ENCODE results near the gene ZNF543.

Gene ZNF543

DNA sequence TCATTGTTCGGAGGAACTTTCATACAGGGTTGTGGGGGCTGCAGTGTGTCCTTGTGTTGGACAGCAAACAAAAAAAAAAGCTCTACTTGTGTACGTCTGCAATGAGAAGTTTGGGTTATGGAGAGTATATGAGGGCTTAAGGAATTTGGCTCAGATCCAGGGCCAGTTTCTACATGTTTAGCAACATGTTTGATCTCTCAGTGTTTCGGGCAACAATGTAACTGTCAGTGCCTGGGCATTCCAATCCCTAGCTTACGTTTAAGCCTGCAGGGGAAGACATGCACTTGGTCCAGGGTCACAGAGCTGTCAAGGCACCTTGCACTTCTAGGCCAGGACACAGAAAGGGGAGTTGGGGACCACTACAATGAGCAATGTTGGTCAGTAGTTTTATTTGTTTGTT is 13.9 kb downstream of the ZNF543 start:
- CTCF ChIA-PET, result interaction anchor here (0.8 to 1.7 kb wide), 2 partner anchors 10 to 23 kb away, joined by 3 to 4 read pairs; no protein-coding TSS in a partner anchor
- no peak for DNase-seq (ENCODE audit: extremely low spot score)

DNA sequence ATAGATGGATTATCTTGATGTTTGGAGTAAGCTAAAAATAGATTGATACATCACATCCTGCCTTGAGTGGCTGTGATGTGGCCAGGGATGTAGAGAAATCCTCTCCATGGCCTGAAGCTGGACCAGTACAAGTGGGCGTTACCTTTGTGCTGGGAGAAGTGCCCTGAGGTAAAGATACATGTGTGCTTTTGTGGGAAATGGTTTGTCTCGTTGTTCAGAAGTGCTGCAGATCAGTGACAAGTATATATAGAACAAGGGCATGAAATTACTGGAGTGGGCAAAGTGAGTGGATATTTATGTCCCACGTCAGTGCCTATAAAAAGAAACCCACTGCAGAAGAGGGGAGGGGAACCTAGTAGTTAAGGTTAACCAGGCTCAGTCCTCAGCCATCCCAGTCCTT is 18.6 kb downstream of the ZNF543 start:
- no peak for DNase-seq (ENCODE audit: extremely low spot score)
- TF ChIP-seq, protein P1, sequence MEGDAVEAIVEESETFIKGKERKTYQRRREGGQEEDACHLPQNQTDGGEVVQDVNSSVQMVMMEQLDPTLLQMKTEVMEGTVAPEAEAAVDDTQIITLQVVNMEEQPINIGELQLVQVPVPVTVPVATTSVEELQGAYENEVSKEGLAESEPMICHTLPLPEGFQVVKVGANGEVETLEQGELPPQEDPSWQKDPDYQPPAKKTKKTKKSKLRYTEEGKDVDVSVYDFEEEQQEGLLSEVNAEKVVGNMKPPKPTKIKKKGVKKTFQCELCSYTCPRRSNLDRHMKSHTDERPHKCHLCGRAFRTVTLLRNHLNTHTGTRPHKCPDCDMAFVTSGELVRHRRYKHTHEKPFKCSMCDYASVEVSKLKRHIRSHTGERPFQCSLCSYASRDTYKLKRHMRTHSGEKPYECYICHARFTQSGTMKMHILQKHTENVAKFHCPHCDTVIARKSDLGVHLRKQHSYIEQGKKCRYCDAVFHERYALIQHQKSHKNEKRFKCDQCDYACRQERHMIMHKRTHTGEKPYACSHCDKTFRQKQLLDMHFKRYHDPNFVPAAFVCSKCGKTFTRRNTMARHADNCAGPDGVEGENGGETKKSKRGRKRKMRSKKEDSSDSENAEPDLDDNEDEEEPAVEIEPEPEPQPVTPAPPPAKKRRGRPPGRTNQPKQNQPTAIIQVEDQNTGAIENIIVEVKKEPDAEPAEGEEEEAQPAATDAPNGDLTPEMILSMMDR (IDR thresholded peaks at IDR 0.05; ENCODE audit: control extremely low read depth, extremely low read depth, low read depth, missing control alignments), result no peak
- CTCF ChIA-PET, result interaction anchor here (2.1 kb wide), 1 partner anchor 12 kb away, joined by 5 read pairs; the partner anchor contains the start of gene ZNF304
- POLR2A ChIA-PET, result no interaction called here

More for the DNA sequence above, 13.9 kb downstream of the ZNF543 start:
- TF ChIP-seq, protein P1 (IDR thresholded peaks at IDR 0.05; ENCODE audit: control extremely low read depth, extremely low read depth, low read depth, missing control alignments), result no peak
- POLR2A ChIA-PET, result no interaction called here

DNA sequence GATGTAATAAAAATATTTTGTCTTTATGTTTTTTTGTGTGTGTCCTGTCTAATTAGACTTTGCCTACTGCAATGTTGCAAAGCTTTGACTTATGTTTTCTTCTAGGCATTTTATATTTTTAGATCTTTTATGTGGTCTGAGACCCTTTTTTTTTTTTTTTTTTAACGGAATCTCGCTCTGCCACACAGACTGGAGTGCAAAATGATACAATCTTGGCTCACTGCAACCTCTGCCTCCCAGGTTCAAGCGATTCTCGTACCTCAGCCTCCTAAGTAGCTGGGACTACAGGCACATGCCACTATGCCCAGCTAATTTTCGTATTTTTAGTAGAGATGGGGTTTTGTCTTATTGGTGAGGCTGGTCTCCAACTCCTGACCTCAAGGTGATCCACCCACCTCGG is 22.3 kb downstream of the ZNF543 start:
- POLR2A ChIA-PET, result no interaction called here
- TF ChIP-seq, protein P1 (IDR thresholded peaks at IDR 0.05; ENCODE audit: control extremely low read depth, extremely low read depth, low read depth, missing control alignments), result no peak
- no peak for DNase-seq (ENCODE audit: extremely low spot score)
- CTCF ChIA-PET, result interaction anchor here (1.5 to 1.6 kb wide), 2 partner anchors 10 to 21 kb away, joined by 3 to 4 read pairs; no protein-coding TSS in a partner anchor

GRCh38 chr19:57348136-57348535 is 27.9 kb downstream of the ZNF543 start:
- ChIA-PET CTCF (no interaction called here), POLR2A (no interaction called here)
- DNase-seq (ENCODE audit: extremely low spot score), result no peak
- TF ChIP-seq, protein P1 (IDR thresholded peaks at IDR 0.05; ENCODE audit: control extremely low read depth, extremely low read depth, low read depth, missing control alignments), result no peak

DNA sequence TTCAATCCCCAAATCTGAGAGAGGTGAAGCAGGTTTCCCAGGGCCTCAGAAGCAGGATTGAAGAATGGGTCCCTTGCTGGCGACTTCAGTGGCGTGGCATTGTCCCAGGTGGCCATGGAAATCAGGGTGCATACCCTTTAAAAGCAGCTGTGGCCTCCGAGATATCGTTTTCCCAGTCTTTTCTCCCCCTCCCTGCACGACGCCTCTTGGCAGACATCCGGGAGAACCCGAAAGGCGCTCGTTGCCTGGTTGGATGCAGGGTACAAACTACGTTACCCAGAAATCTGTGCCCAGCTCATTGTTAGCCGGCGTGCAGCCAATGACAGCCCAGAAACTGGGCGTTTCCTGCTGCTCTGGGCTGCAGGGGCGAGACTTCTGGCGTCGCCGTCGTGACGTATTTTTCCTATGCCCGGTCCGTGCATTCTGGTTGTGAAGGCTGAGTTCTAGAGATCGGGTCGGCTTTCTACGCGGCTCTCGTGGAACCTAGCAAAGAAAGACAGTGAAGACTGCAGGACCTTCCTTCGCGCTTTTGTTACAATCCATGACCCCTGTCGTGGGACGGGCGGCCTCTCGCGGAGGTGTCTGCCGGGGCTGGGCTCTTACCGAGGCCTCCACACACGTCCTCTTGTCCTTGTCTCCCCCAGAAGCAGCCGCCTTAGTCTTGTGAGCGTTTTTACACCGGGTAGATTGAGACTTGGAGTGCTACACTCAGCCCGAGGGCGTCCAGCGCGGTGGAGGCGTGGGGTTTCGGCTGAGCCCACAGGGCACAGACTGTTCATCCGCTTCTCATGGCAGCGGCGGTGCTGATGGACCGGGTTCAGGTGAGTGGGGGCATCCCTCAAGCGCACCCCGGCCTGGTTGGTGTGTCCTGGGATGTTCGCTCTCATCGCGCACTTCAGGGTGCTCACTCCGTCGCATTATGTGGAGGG is 30.9 kb downstream of the ZNF543 start, which contains the start of gene ZNF304:
ZNF304 (plus strand) TSS at position 395 of the 929 bp plus-strand sequence; CDS start at position 789, 394 bp downstream.
- peak; percentile 96 for DNase-seq (ENCODE audit: extremely low spot score)
- ChIA-PET POLR2A (interaction anchor here (0.8 kb wide), 1 partner anchor 49 kb away, joined by 4 read pairs; no protein-coding TSS in a partner anchor), CTCF (interaction anchor here (0.6 to 1.8 kb wide), 4 partner anchors 12 to 63 kb away, joined by 3 to 9 read pairs (median 6); partner anchors contain the start of genes TRAPPC2B and ZNF547)
- TF ChIP-seq, protein P1 (IDR thresholded peaks at IDR 0.05; ENCODE audit: control extremely low read depth, extremely low read depth, low read depth, missing control alignments), result no peak

DNA sequence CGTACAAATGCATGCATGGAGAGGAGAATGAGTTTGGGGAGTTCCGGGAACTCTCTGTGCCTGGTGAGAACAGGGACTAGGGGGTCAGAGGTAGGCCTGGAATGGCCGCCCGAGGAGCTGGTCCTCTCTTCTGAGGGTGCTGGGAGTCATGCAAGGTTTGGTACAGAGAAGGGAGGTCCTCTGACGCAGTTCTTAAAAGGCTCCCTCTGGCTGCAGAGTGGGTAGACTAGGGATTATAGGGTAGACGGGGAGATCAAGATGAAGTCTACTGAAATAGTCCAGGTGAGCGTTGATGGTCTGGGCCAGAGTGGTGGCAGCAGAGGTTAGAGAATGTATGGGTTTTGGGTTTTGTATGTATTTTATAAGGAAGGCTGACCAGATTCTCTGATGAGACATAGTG is 31.6 kb downstream of the ZNF543 start:
- TF ChIP-seq, protein P1 (IDR thresholded peaks at IDR 0.05; ENCODE audit: control extremely low read depth, extremely low read depth, low read depth, missing control alignments), result no peak
- CTCF ChIA-PET, result interaction anchor here (1.4 kb wide), 1 partner anchor 12 kb away, joined by 5 read pairs; no protein-coding TSS in a partner anchor

More for the DNA sequence above, 31.6 kb downstream of the ZNF543 start:
- POLR2A ChIA-PET, result no interaction called here
- no peak for DNase-seq (ENCODE audit: extremely low spot score)
